ENCODE data around the gene BRWD1.

Gene BRWD1

GRCh38 chr21:39217356-39218081 lies 95.9 kb downstream of the BRWD1 start:
- no peak for ATAC-seq

GRCh38 chr21:39216290-39216689 lies 97.1 kb downstream of the BRWD1 start:
- no peak for TF ChIP-seq CSDC2 (CRISPR knock-in tag; IDR thresholded peaks at IDR 0.05)
- TF ChIP-seq ZFP3 (CRISPR knock-in tag; IDR thresholded peaks at IDR 0.05): no peak
- TF ChIP-seq ZNF565 (CRISPR knock-in tag; conservative IDR thresholded peaks at IDR 0.05; ENCODE audit: low read depth): no peak
- no peak for TF ChIP-seq ZFP30 (CRISPR knock-in tag; IDR thresholded peaks at IDR 0.05)
- no peak for TF ChIP-seq POU6F1 (CRISPR knock-in tag; IDR thresholded peaks at IDR 0.05; ENCODE audit: borderline replicate concordance, low read depth)
- TF ChIP-seq ESRRG (CRISPR knock-in tag; IDR thresholded peaks at IDR 0.05): no peak
- no peak for TF ChIP-seq ZNF8 (CRISPR knock-in tag; IDR thresholded peaks at IDR 0.05)
- TF ChIP-seq OSR1 (CRISPR knock-in tag; IDR thresholded peaks at IDR 0.05): no peak
- no peak for TF ChIP-seq TSHZ2 (CRISPR knock-in tag; IDR thresholded peaks at IDR 0.05)
- TF ChIP-seq BACH2 (CRISPR knock-in tag; IDR thresholded peaks at IDR 0.05; ENCODE audit: borderline replicate concordance): no peak
- TF ChIP-seq ZC3H10 (CRISPR knock-in tag; IDR thresholded peaks at IDR 0.05): no peak
- TF ChIP-seq, protein P1, sequence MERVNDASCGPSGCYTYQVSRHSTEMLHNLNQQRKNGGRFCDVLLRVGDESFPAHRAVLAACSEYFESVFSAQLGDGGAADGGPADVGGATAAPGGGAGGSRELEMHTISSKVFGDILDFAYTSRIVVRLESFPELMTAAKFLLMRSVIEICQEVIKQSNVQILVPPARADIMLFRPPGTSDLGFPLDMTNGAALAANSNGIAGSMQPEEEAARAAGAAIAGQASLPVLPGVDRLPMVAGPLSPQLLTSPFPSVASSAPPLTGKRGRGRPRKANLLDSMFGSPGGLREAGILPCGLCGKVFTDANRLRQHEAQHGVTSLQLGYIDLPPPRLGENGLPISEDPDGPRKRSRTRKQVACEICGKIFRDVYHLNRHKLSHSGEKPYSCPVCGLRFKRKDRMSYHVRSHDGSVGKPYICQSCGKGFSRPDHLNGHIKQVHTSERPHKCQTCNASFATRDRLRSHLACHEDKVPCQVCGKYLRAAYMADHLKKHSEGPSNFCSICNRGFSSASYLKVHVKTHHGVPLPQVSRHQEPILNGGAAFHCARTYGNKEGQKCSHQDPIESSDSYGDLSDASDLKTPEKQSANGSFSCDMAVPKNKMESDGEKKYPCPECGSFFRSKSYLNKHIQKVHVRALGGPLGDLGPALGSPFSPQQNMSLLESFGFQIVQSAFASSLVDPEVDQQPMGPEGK (CRISPR knock-in tag; IDR thresholded peaks at IDR 0.05; ENCODE audit: borderline replicate concordance): no peak
- TF ChIP-seq ARNTL (CRISPR knock-in tag; IDR thresholded peaks at IDR 0.05; ENCODE audit: borderline replicate concordance, low read depth): no peak
- TF ChIP-seq, protein P2, sequence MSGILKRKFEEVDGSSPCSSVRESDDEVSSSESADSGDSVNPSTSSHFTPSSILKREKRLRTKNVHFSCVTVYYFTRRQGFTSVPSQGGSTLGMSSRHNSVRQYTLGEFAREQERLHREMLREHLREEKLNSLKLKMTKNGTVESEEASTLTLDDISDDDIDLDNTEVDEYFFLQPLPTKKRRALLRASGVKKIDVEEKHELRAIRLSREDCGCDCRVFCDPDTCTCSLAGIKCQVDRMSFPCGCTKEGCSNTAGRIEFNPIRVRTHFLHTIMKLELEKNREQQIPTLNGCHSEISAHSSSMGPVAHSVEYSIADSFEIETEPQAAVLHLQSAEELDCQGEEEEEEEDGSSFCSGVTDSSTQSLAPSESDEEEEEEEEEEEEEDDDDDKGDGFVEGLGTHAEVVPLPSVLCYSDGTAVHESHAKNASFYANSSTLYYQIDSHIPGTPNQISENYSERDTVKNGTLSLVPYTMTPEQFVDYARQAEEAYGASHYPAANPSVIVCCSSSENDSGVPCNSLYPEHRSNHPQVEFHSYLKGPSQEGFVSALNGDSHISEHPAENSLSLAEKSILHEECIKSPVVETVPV (CRISPR knock-in tag; IDR thresholded peaks at IDR 0.05): no peak
- TF ChIP-seq ISL1 (CRISPR knock-in tag; IDR thresholded peaks at IDR 0.05): no peak
- ATAC-seq: no peak

More at GRCh38 chr21:39217356-39218081, 95.9 kb downstream of the BRWD1 start:
- TF ChIP-seq TCF4 (CRISPR knock-in tag; IDR thresholded peaks at IDR 0.05; ENCODE audit: borderline replicate concordance) (no peak), ISL1 (CRISPR knock-in tag; IDR thresholded peaks at IDR 0.05) (no peak), ZNF8 (CRISPR knock-in tag; IDR thresholded peaks at IDR 0.05) (no peak), CSDC2 (CRISPR knock-in tag; IDR thresholded peaks at IDR 0.05) (no peak), CREB5 (CRISPR knock-in tag; IDR thresholded peaks at IDR 0.05; ENCODE audit: low read depth) (no peak), ZC3H10 (CRISPR knock-in tag; IDR thresholded peaks at IDR 0.05) (no peak), POU6F1 (CRISPR knock-in tag; IDR thresholded peaks at IDR 0.05; ENCODE audit: borderline replicate concordance, low read depth) (no peak), RARB (CRISPR knock-in tag; IDR thresholded peaks at IDR 0.05) (no peak), BACH2 (CRISPR knock-in tag; IDR thresholded peaks at IDR 0.05; ENCODE audit: borderline replicate concordance) (no peak), ZNF565 (CRISPR knock-in tag; conservative IDR thresholded peaks at IDR 0.05; ENCODE audit: low read depth) (no peak), ESRRG (CRISPR knock-in tag; IDR thresholded peaks at IDR 0.05) (no peak), PPARA (CRISPR knock-in tag; IDR thresholded peaks at IDR 0.05; ENCODE audit: borderline replicate concordance) (no peak), TOX (CRISPR knock-in tag; IDR thresholded peaks at IDR 0.05; ENCODE audit: borderline replicate concordance) (no peak)
- TF ChIP-seq, protein P2 (CRISPR knock-in tag; IDR thresholded peaks at IDR 0.05): no peak

Measured in SK-N-SH treated with all-trans-retinoic acid at 6 μM for 48 hours (cell line).